Measurements from ENCODE around the gene ASB5. TPM values are rescaled to one million over a fixed set of nuclear protein-coding genes. Genes with fewer than 3 reads are reported as not detected.

ASB5 gene
- total RNA-seq, 1 donor from 2014 or later: not detected

- H3K9me3 Mint-ChIP-seq (ENCODE audit: unreplicated experiment): no peaks in the 10 kb centered on the region
- no peak overlapping the region for H3K4me3 Mint-ChIP-seq (ENCODE audit: unreplicated experiment)
- DNase-seq: no peak
- no peaks in the 10 kb centered on the region for H3K4me1 Mint-ChIP-seq (ENCODE audit: low read depth, unreplicated experiment)
- no peak overlapping the region for H3K27ac Mint-ChIP-seq (ENCODE audit: unreplicated experiment)
- no peaks in the 10 kb centered on the region for H3K27me3 Mint-ChIP-seq (ENCODE audit: unreplicated experiment)
- no peaks in the 10 kb centered on the region for H3K36me3 Mint-ChIP-seq (ENCODE audit: unreplicated experiment)
- no peak for TF ChIP-seq CTCF (IDR thresholded peaks at IDR 0.05; ENCODE audit: partially characterized antibody, unreplicated experiment)
These were observed 75.1 kb downstream of the ASB5 start for GRCh38 chr4:176193938-176194337.

GRCh38 chr4:176193126-176193525 is 75.9 kb downstream of the ASB5 start:
- no peak overlapping the region for H3K27ac Mint-ChIP-seq (ENCODE audit: unreplicated experiment)
- H3K27me3 Mint-ChIP-seq (ENCODE audit: unreplicated experiment): no peaks in the 10 kb centered on the region
- DNase-seq: no peak
- H3K4me3 Mint-ChIP-seq (ENCODE audit: unreplicated experiment): no peak overlapping the region
- H3K36me3 Mint-ChIP-seq (ENCODE audit: unreplicated experiment): no peaks in the 10 kb centered on the region
- no peak for TF ChIP-seq CTCF (IDR thresholded peaks at IDR 0.05; ENCODE audit: partially characterized antibody, unreplicated experiment)
- H3K4me1 Mint-ChIP-seq (ENCODE audit: low read depth, unreplicated experiment): no peaks in the 10 kb centered on the region
- no peaks in the 10 kb centered on the region for H3K9me3 Mint-ChIP-seq (ENCODE audit: unreplicated experiment)

GRCh38 chr4:176191974-176192373 is 77.0 kb downstream of the ASB5 start:
- no peaks in the 10 kb centered on the region for H3K9me3 Mint-ChIP-seq (ENCODE audit: unreplicated experiment)

GRCh38 chr4:176189891-176190795 is 78.9 kb downstream of the ASB5 start:
- no peak for TF ChIP-seq CTCF (IDR thresholded peaks at IDR 0.05; ENCODE audit: partially characterized antibody, unreplicated experiment)
- Mint-ChIP-seq H3K36me3 (ENCODE audit: unreplicated experiment) (no peaks in the 10 kb centered on the region), H3K4me1 (ENCODE audit: low read depth, unreplicated experiment) (no peaks in the 10 kb centered on the region), H3K4me3 (ENCODE audit: unreplicated experiment) (no peak overlapping the region), H3K27me3 (ENCODE audit: unreplicated experiment) (no peaks in the 10 kb centered on the region), H3K9me3 (ENCODE audit: unreplicated experiment) (no peaks in the 10 kb centered on the region), H3K27ac (ENCODE audit: unreplicated experiment) (no peak overlapping the region)
- DNase-seq: no peak

More at GRCh38 chr4:176191974-176192373, 77.0 kb downstream of the ASB5 start:
- Mint-ChIP-seq H3K4me1 (ENCODE audit: low read depth, unreplicated experiment) (no peaks in the 10 kb centered on the region), H3K27ac (ENCODE audit: unreplicated experiment) (no peak overlapping the region), H3K4me3 (ENCODE audit: unreplicated experiment) (no peak overlapping the region), H3K27me3 (ENCODE audit: unreplicated experiment) (no peaks in the 10 kb centered on the region), H3K36me3 (ENCODE audit: unreplicated experiment) (no peaks in the 10 kb centered on the region)
- no peak for DNase-seq
- no peak for TF ChIP-seq CTCF (IDR thresholded peaks at IDR 0.05; ENCODE audit: partially characterized antibody, unreplicated experiment)

GRCh38 chr4:176188654-176189053 is 80.4 kb downstream of the ASB5 start:
- Mint-ChIP-seq H3K4me3 (ENCODE audit: unreplicated experiment) (no peak overlapping the region), H3K9me3 (ENCODE audit: unreplicated experiment) (no peaks in the 10 kb centered on the region), H3K27me3 (ENCODE audit: unreplicated experiment) (no peaks in the 10 kb centered on the region), H3K4me1 (ENCODE audit: low read depth, unreplicated experiment) (no peaks in the 10 kb centered on the region), H3K36me3 (ENCODE audit: unreplicated experiment) (no peaks in the 10 kb centered on the region), H3K27ac (ENCODE audit: unreplicated experiment) (no peak overlapping the region)
- no peak for TF ChIP-seq CTCF (IDR thresholded peaks at IDR 0.05; ENCODE audit: partially characterized antibody, unreplicated experiment)
- DNase-seq: no peak

Measured in glutamatergic neuron (in vitro differentiated cells).